ENCODE data around the gene LNX1. TPM values are rescaled to one million over a fixed set of nuclear protein-coding genes. Genes with fewer than 3 reads are reported as not detected.

The LNX1 gene
- total and polyA plus RNA-seq, 2 of the 13 experiments (the other 11 are each of a cell fraction or from before 2014, with no cell fraction given), result 0.49 TPM

GRCh38 chr4:53459548-53459947 lies 131.7 kb downstream of the LNX1 start (continued):
- TF ChIP-seq FOXO1 (CRISPR knock-in tag; IDR thresholded peaks at IDR 0.05) (peak; percentile 21; the same call in 1 of the 2 replicates), SOX13 (IDR thresholded peaks at IDR 0.05) (peak; percentile 43; the same call in 1 of the 2 replicates), SOX13 (CRISPR knock-in tag; conservative IDR thresholded peaks at IDR 0.05 in 1 of 2, IDR thresholded peaks at IDR 0.05 in 1 of 2) (peak in 1 of 2 experiments; percentile 69; a peak in 2 of 4 replicates), HHEX (CRISPR knock-in tag; IDR thresholded peaks at IDR 0.05) (peak; percentile 97), NCOA2 (CRISPR knock-in tag; IDR thresholded peaks at IDR 0.05) (peak; percentile 40; the same call in 1 of the 2 replicates), NR2F1 (CRISPR knock-in tag; IDR thresholded peaks at IDR 0.05) (peak; percentile 64 to 97; a peak in 3 of 4 replicates), ZBTB3 (CRISPR knock-in tag; IDR thresholded peaks at IDR 0.05; ENCODE audit: borderline replicate concordance, low read depth) (no peak), SOX5 (CRISPR knock-in tag; IDR thresholded peaks at IDR 0.05; ENCODE audit: borderline replicate concordance) (peak; percentile 51; the same call in 1 of the 2 replicates), ETV5 (CRISPR knock-in tag; IDR thresholded peaks at IDR 0.05; ENCODE audit: borderline replicate concordance) (no peak), ZBTB38 (CRISPR knock-in tag; IDR thresholded peaks at IDR 0.05) (no peak), NR2F2 (IDR thresholded peaks at IDR 0.05; ENCODE audit: borderline replicate concordance, low read depth) (peak; percentile 98), NFIC (IDR thresholded peaks at IDR 0.05; ENCODE audit: low read length) (peak; percentile 42; the same call in 1 of the 2 replicates), RERE (CRISPR knock-in tag; IDR thresholded peaks at IDR 0.05; ENCODE audit: low read depth) (peak; percentile 94), FOXP4 (CRISPR knock-in tag; IDR thresholded peaks at IDR 0.05) (peak; percentile 58), FOXA1 (IDR thresholded peaks at IDR 0.05) (no peak), FOXA1 (CRISPR knock-in tag; IDR thresholded peaks at IDR 0.05) (peak; percentile 89), GFI1 (CRISPR knock-in tag; IDR thresholded peaks at IDR 0.05; ENCODE audit: borderline replicate concordance) (peak; percentile 82), ZNF614 (CRISPR knock-in tag; IDR thresholded peaks at IDR 0.05; ENCODE audit: borderline replicate concordance) (peak; percentile 42; the same call in 1 of the 2 replicates), CBFB (CRISPR knock-in tag; IDR thresholded peaks at IDR 0.05) (peak; percentile 92), RARA (CRISPR knock-in tag; IDR thresholded peaks at IDR 0.05) (peak; percentile 69; the same call in 1 of the 2 replicates), ZNF570 (CRISPR knock-in tag; IDR thresholded peaks at IDR 0.05; ENCODE audit: borderline replicate concordance) (no peak)

All from HepG2 (cell line).